Smooth muscle cell (in vitro differentiated cells): ENCODE data around the gene AK9. TPM values are rescaled to one million over a fixed set of nuclear protein-coding genes. Genes with fewer than 3 reads are reported as not detected.

Source experiments
- DNase-seq: peaks from one replicate; lab custom pipeline; 2025; ENCODE audit not compliant: unreplicated experiment; lab: John Stamatoyannopoulos, UW
- H2AFZ ChIP-seq: fragments of 200-600 bp; sonication (generic); 2 replicates; pipeline ENCODE4 v1.6.0; 2016; ENCODE audit warnings: antibody characterized with exemption, low read depth, mild to moderate bottlenecking
- H3F3A ChIP-seq: fragments of 200-600 bp; sonication (generic); 2 replicates; pipeline ENCODE4 v1.6.0; 2017; ENCODE audit warnings: antibody characterized with exemption, low read depth
- H3K27ac ChIP-seq: fragments of 200-600 bp; sonication (generic); 2 replicates; pipeline ENCODE4 v1.5.1; 2016; ENCODE audit warnings: low read depth, mild to moderate bottlenecking
- H3K27me3 ChIP-seq: fragments of 200-600 bp; sonication (generic); 2 replicates; pipeline ENCODE4 v1.6.1; 2016; ENCODE audit warnings: low read depth, mild to moderate bottlenecking
- H3K36me3 ChIP-seq: fragments of 200-600 bp; sonication (generic); 2 replicates; pipeline ENCODE4 v1.5.1; 2016; ENCODE audit warnings: low read depth
- H3K4me1 ChIP-seq: fragments of 200-600 bp; sonication (generic); 2 replicates; pipeline ENCODE4 v1.5.1; 2016; ENCODE audit warnings: low read depth
- H3K4me2 ChIP-seq: fragments of 200-600 bp; sonication (generic); 2 replicates; pipeline ENCODE4 v1.6.0; 2016; ENCODE audit warnings: mild to moderate bottlenecking
- H3K4me3 ChIP-seq: fragments of 200-600 bp; sonication (generic); 2 replicates; pipeline ENCODE4 v1.5.1; 2016; ENCODE audit warnings: mild to moderate bottlenecking
- H3K79me2 ChIP-seq: fragments of 200-600 bp; sonication (generic); 2 replicates; pipeline ENCODE4 v1.6.0; 2016; ENCODE audit warnings: low read depth, mild to moderate bottlenecking
- H3K9ac ChIP-seq: fragments of 200-600 bp; sonication (generic); 2 replicates; pipeline ENCODE4 v1.6.0; 2016; ENCODE audit warnings: low read depth
- H3K9me3 ChIP-seq: fragments of 200-600 bp; sonication (generic); replicated peaks from 2 replicates; pipeline ENCODE4 v1.5.1; 2016; ENCODE audit warnings: low read depth
- H4K20me1 ChIP-seq: fragments of 200-600 bp; sonication (generic); 2 replicates; pipeline ENCODE4 v1.6.0; 2016; ENCODE audit warnings: low read depth
- WGBS: methylation state at CpG from one replicate; pipeline ENCODE4 v1.1.7; 2016; ENCODE audit warnings: low lambda C conversion rate; 5-methylcytosine and 5-hydroxymethylcytosine counted together
- polyA plus RNA-seq: library from polyadenylated mRNA; unstranded; fragments of >200 nt; fragmentation: Nextera tagmentation; extraction: Ambion mirVana; gene quantifications from 2 replicates; pipeline ENCODE4 v1.2.1, GENCODE V29; 2016
- total RNA-seq: library from RNA; depleted of rRNA; stranded (reverse); fragments of >200 nt; gene quantifications from 2 replicates; pipeline ENCODE4 v1.2.3, GENCODE V29; 2014
- TF ChIP-seq, protein P1 (sequence below): fragments of 200-600 bp; sonication (generic); IDR thresholded peaks from 2 replicates; pipeline ENCODE4 v1.5.1; 2017; ENCODE audit warnings: borderline replicate concordance, mild to moderate bottlenecking, antibody characterized with exemption; ENCODE audit not compliant: insufficient read depth, poor library complexity, severe bottlenecking

AK9 gene
- total and polyA plus RNA-seq, 2 experiments from 2014 or later, result 1.9 to 7.2 TPM

DNA sequence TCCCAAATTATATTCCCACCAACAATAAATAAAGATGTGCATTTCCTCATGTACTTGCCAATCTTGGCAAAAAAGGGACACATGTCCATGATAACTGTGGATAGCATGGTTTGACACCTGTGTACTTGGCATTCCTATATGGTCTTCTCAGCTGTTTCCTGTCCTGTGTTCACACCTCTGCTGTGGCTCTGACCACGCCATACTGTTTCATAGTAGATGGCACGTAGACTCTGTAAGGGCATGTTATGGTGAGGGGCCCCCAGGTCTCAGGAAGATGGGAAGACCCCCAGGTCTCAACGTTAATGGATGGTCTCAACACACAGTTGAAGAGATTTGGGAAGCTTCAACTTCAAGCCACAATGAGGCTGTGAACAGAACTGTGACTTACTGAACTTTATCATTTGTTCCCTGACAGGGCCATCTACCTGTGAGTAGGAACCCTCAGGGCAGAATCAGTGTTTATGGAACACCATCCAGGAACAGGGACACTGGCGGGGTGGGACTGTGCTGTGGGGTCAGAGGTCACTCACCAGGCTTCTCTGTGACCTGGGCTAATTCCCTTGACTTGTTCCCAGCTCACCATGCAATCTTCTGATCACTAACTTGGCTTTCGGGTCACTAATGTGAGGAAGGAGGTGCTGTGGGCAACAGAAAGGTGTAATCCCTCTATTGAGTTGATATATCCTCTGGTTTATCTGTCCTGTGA lies 219.7 kb downstream of the AK9 start:
- 96% methylated on average over 5 of the region's 5 CpGs for WGBS
- Histone ChIP-seq H2AFZ (no peak overlapping the region), H3K4me3 (no peak overlapping the region), H3K4me1 (no peaks in the 10 kb centered on the region), H3K4me2 (no peak overlapping the region), H3K9me3 (no peaks in the 10 kb centered on the region), H4K20me1 (peaks cover 3% of the 10 kb centered on the region), H3K9ac (no peak overlapping the region), H3K79me2 (peaks cover 4% of the 10 kb centered on the region), H3K36me3 (peaks cover 8% of the 10 kb centered on the region), H3F3A (no peaks in the 10 kb centered on the region), H3K27ac (no peak overlapping the region), H3K27me3 (no peaks in the 10 kb centered on the region)
- no peak for DNase-seq
- TF ChIP-seq, protein P1, sequence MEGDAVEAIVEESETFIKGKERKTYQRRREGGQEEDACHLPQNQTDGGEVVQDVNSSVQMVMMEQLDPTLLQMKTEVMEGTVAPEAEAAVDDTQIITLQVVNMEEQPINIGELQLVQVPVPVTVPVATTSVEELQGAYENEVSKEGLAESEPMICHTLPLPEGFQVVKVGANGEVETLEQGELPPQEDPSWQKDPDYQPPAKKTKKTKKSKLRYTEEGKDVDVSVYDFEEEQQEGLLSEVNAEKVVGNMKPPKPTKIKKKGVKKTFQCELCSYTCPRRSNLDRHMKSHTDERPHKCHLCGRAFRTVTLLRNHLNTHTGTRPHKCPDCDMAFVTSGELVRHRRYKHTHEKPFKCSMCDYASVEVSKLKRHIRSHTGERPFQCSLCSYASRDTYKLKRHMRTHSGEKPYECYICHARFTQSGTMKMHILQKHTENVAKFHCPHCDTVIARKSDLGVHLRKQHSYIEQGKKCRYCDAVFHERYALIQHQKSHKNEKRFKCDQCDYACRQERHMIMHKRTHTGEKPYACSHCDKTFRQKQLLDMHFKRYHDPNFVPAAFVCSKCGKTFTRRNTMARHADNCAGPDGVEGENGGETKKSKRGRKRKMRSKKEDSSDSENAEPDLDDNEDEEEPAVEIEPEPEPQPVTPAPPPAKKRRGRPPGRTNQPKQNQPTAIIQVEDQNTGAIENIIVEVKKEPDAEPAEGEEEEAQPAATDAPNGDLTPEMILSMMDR, result no peak

DNA sequence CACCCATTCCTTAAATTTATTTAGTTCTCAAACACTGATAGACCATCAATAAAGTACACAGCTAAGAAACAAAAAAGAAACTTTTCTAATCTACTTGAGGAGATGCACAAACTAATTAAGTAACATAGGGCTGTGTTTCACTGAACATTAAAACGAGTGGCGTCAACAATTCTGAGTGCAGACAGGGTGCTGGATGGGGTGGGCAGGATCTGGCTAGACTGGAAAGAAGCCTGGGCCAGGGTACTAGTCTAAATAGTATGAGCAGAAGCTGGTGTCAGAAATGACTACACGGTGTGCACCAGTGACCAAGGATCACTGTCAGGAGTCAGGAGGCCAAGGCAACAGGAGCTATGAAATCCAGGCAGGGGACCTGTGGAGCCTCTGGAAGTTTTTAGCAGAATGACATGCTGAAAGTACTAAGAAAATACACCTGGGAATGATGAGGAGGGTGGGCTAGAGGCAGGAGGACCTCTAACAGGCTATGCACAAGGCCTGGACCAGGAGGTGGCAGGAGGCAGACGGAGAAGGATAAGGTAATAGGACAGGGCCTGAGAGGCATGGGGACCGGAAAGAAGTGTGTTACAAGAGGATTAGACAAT lies 221.3 kb downstream of the AK9 start:
- no peaks in the 10 kb centered on the region for H3K9me3 ChIP-seq
- no peak overlapping the region for H3K9ac ChIP-seq
- 98% methylated on average over 5 of the region's 5 CpGs for WGBS
- H3K79me2 ChIP-seq, result no peaks in the 10 kb centered on the region
- H4K20me1 ChIP-seq, result no peaks in the 10 kb centered on the region
- no peaks in the 10 kb centered on the region for H3K27me3 ChIP-seq
- TF ChIP-seq, protein P1, result no peak
- peaks cover 15% of the 10 kb centered on the region for H3K36me3 ChIP-seq
- H3K27ac ChIP-seq, result no peak overlapping the region
- no peak overlapping the region for H3K4me2 ChIP-seq
- no peaks in the 10 kb centered on the region for H3K4me1 ChIP-seq
- no peak for DNase-seq
- H2AFZ ChIP-seq, result no peak overlapping the region
- no peak overlapping the region for H3K4me3 ChIP-seq
- H3F3A ChIP-seq, result no peaks in the 10 kb centered on the region

DNA sequence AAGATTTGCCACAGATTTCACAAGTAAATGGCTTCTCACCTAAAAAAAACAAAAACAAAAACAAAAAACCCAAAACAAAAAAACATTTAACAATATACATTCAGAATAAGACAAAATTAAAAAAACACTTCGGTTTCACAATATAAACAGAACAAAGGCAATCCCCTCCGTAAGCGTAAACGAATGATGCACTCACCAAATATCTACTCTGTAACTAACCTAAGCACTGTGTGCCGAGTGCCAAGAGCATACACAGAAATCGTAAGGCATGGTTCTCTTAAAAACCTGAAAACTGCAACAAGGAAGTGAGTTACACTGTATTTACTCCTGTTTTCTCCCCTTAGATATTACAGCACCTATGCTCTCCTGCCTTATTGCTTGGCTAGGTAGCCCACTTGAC lies 223.3 kb downstream of the AK9 start:
- H3K9me3 ChIP-seq, result no peaks in the 10 kb centered on the region
- H3K79me2 ChIP-seq, result peaks cover 10% of the 10 kb centered on the region
- H3K4me3 ChIP-seq, result no peak overlapping the region
- no peak for DNase-seq
- peaks cover 5% of the 10 kb centered on the region for H4K20me1 ChIP-seq
- H3K4me1 ChIP-seq, result no peaks in the 10 kb centered on the region
- 94% methylated on average over 6 of the region's 6 CpGs for WGBS
- H3K9ac ChIP-seq, result no peak overlapping the region
- no peak overlapping the region for H2AFZ ChIP-seq
- H3K27ac ChIP-seq, result no peak overlapping the region
- no peaks in the 10 kb centered on the region for H3K27me3 ChIP-seq
- peaks cover 18% of the 10 kb centered on the region for H3K36me3 ChIP-seq
- TF ChIP-seq, protein P1, result no peak
- H3F3A ChIP-seq, result no peaks in the 10 kb centered on the region
- no peak overlapping the region for H3K4me2 ChIP-seq
